IgD-negative memory B cell (primary cell): ENCODE measurements around the gene OGDHL. TPM values are rescaled to one million over a fixed set of nuclear protein-coding genes. Genes with fewer than 3 reads are reported as not detected.
"Not testable (repeated sequence)": the region's sequence is repeated elsewhere in the genome, so short reads cannot be mapped to it uniquely, and the experiment has no call there.

Experiments
- H3K27ac Mint-ChIP-seq, 3 donors: one replicate each; pipeline ENCODE4 v1.8.0; 2020 to 2022; ENCODE audit warnings: mild to moderate bottlenecking in 3 of 3, mixed read lengths in 3 of 3, moderate library complexity in 1 of 3
- H3K27me3 Mint-ChIP-seq: one replicate; pipeline ENCODE4 v1.8.0; 2021; ENCODE audit warnings: mixed read lengths
- H3K36me3 Mint-ChIP-seq: one replicate; pipeline ENCODE4 v1.8.0; 2020; ENCODE audit warnings: mild to moderate bottlenecking, mixed read lengths
- H3K4me1 Mint-ChIP-seq, 3 donors: one replicate each; pipeline ENCODE4 v1.8.0; 2020 to 2022; ENCODE audit warnings: mixed read lengths in 3 of 3, mild to moderate bottlenecking in 1 of 3
- H3K4me3 Mint-ChIP-seq, 4 donors: one replicate each; pipeline ENCODE4 v1.8.0; 2020 to 2022; ENCODE audit warnings: mild to moderate bottlenecking in 4 of 4, mixed read lengths in 4 of 4, moderate library complexity in 3 of 4
- H3K9me3 Mint-ChIP-seq, 3 donors: one replicate each; pipeline ENCODE4 v1.8.0; 2020 to 2021; ENCODE audit warnings: mixed read lengths in 3 of 3, mild to moderate bottlenecking in 1 of 3
- polyA plus RNA-seq: library from polyadenylated mRNA; unstranded; fragments of 300-500 nt; fragmentation: Illumina TruSeq; gene quantifications from one replicate; pipeline ENCODE4 v1.2.3, GENCODE V29; 2021

OGDHL gene
- polyA plus RNA-seq, 1 donor from 2014 or later: not detected

DNA sequence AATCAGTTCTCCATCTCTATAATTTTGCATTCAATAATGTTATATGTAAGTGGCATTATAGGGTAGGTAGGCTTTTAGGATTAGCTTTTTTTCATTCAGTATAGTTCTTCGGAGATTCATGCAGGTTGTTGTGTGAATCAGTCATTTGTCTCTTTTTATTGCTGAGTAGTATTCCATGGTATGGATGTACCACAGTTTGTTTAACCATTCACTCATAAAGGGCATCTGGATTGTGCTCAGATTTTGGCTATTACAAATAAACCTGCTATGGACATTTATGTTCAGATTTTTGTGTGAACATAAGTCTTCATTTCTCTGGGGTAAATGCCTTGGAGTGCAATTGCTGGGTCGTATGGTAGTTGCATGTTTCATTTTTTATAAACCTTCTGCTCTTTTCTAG lies 4.4 kb upstream of the OGDHL start:
- no peaks in the 10 kb centered on the region for H3K36me3 Mint-ChIP-seq
- no peak overlapping the region for H3K4me3 Mint-ChIP-seq
- peaks cover 48% of the 10 kb centered on the region for H3K27me3 Mint-ChIP-seq
- H3K9me3 Mint-ChIP-seq: peaks cover 5 to 8% (median 6%) of the 10 kb centered on the region in 3 donors
- peaks cover 0 to 8% (median 4%) of the 10 kb centered on the region in 3 donors for H3K4me1 Mint-ChIP-seq
- no peak overlapping the region for H3K27ac Mint-ChIP-seq

DNA sequence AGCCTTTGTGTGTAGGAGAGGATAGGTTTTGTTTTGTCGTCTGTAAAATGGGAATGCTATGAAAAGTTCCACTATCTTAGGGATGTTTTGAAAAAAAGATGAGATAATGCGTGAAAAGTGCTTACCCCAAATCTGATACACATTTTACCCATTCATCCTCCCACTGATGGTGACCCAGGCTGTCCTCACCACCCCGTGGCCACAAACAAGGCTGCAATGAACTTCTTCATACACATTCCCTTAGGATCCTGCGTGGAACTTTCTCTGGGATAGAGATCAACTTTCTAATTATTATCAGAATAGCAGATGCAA lies 399 bp upstream of the OGDHL start:
- Mint-ChIP-seq H3K36me3 (no peaks in the 10 kb centered on the region), H3K4me3 (peak overlapping the region in 3 of 4 donors; percentile 54 to 65 (median 59)), H3K9me3 (peaks cover 5 to 8% (median 6%) of the 10 kb centered on the region in 3 donors), H3K27ac (no peak overlapping the region), H3K27me3 (peaks cover 31% of the 10 kb centered on the region), H3K4me1 (peaks cover 0 to 8% (median 4%) of the 10 kb centered on the region in 3 donors)

DNA sequence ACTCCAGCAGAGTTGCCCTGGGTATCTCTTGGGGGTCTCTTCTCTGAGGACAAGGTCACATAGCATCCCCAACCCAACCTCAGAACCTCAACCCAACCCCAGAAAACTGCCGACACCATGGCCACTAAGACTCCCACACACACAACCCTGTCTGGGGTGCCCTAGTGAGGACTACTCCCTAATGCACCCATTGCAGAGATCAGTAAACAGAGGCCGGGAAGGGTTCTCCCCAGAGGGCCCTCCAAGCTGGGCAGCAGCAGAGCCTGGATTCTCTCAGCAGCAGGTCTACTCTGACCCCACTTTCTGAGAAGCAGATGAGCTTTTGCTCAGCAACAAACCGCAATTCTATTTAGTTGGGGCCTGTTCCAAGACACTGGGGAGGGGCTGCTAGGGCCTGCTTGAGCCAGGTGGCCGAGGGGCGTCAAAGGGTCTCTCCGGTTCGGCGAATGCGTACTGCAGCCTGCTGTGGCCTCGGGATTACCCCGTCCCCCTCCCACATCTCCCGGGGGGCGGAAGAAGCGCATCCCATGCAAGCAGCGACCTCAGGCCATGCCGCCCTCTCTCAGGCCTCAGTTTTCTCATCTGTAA lies 828 bp downstream of the OGDHL start:
- Mint-ChIP-seq H3K9me3 (peaks cover 0 to 1% (median 0%) of the 10 kb centered on the region in 3 donors), H3K36me3 (no peaks in the 10 kb centered on the region), H3K4me3 (peak overlapping the region in 2 of 4 donors; percentile 38 to 43), H3K4me1 (peaks cover 0 to 8% (median 4%) of the 10 kb centered on the region in 3 donors), H3K27ac (no peak overlapping the region), H3K27me3 (peaks cover 19% of the 10 kb centered on the region)

DNA sequence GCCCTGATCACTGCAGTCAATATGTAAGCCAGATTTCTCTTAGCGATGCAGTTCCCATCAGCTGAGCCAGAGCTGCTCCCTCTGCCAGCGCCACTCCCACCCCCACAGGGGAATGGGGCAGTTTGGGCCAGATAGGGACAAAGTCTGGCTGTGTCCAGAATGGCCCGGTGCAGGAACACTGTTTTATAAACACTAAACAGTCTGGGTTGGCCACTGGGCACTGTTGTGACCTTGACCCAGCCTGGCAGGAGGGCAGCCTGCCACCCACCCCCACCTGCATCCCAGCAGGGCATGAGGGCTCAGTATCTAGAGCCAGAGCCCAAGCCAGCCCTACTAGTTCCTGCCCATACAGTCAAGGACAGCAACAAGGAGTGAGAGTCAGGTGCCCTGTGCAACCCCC lies 1.3 kb downstream of the OGDHL start:
- H3K27ac Mint-ChIP-seq: no peak overlapping the region
- no peaks in the 10 kb centered on the region for H3K9me3 Mint-ChIP-seq
- H3K36me3 Mint-ChIP-seq: no peaks in the 10 kb centered on the region
- H3K4me3 Mint-ChIP-seq: peak overlapping the region in 2 of 4 donors; percentile 38 to 43
- H3K27me3 Mint-ChIP-seq: peaks cover 17% of the 10 kb centered on the region
- H3K4me1 Mint-ChIP-seq: peaks cover 0 to 8% (median 4%) of the 10 kb centered on the region in 3 donors

DNA sequence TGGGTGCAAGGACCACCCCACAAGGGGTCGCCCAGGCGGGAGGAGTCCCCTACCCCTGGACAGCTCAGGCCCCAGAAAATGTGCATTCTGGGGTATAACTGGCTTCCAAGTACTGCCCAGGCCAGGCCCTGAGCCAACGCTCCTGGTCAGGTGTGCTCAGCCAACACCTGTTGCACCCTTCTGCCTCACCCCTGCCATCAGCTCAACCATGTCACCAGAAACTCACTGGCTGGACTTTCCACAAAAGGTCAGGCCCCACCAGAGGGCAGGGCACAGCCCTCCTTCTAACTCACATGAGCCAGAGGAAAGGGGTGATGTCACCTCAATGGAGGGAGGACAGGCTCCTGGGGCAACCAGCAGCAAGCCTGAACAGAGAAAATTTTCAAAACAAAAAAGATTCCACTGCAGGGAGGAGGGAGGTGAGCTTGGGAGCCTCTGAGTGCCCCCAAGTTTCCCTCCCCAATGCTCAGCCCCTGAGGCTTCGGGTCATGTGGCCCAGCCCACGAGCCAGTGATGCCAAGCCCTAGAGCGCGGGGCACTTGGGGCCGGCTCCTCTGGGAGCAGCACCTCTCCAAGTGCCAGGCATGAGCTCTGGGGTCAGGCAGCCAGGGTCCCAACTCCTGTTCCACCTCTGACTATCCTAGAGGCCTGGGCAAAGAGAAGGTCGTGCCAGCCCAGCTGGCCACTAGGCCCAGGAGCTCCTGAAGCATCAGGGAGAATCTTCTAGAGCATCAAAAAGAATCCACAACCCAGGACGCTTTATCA lies 2.2 kb downstream of the OGDHL start:
- Mint-ChIP-seq H3K27me3 (peaks cover 17% of the 10 kb centered on the region), H3K27ac (no peak overlapping the region), H3K4me3 (peak overlapping the region in 1 of 4 donors; percentile 12), H3K4me1 (peaks cover 0 to 8% (median 4%) of the 10 kb centered on the region in 3 donors), H3K36me3 (no peaks in the 10 kb centered on the region), H3K9me3 (no peaks in the 10 kb centered on the region)

DNA sequence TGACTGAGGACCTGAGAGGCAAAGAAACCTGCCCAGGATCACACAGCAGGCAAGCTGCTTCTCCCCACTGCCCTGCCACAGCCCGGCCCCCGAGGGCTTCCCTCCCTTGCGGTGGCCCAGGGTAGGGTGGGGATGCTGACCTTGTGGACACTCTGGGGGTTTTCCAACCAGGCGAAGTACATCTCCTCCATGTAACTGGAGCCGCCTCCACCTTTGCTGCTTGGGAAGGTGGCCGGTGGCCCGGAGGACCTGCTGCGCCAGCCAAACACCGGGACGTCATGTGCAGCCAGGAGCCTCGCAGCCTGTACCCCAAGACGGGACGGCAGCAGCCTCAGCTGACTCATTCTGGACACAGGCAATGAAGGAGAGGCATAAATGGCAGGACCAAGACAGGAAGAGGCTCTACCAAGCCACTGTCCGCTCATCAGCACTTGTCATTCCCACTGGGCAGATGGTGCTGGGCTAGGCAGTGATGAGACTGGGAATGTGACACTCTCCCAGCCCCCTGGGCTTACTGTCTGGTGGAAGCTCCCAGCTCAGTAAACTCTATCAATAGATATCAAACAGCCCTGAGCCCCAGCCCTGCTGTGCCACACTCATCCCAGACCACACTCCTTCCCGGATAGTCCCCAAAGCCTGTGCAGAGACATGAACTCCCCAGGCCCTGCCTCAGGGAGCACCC lies 3.7 kb downstream of the OGDHL start:
- Mint-ChIP-seq H3K36me3 (no peaks in the 10 kb centered on the region), H3K9me3 (no peaks in the 10 kb centered on the region), H3K4me1 (peaks cover 0 to 8% (median 4%) of the 10 kb centered on the region in 3 donors), H3K27ac (no peak overlapping the region), H3K27me3 (peaks cover 13% of the 10 kb centered on the region), H3K4me3 (no peak overlapping the region)

DNA sequence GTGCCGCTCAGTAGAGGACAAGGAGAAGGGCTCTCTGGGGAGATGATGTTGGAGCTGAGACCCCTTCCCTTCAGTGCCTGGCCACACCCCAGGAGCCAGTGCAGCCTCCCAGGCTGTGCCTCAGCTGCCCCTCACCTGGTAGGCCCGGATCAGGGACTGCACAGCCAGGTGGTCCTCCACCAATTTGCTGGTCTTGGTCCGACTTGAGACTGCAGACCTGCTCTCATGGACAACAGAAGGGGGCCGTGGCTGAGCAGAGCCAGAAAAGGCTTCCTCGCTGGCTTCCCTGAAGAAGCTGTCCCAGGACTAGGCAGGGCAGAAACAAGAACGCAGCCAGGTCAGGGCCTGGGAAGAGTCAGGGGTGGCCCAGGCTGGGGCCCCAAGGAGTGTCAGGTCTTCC lies 5.5 kb downstream of the OGDHL start:
- Mint-ChIP-seq H3K4me1 (no peaks in the 10 kb centered on the region), H3K36me3 (no peaks in the 10 kb centered on the region), H3K27ac (no peak overlapping the region), H3K4me3 (no peak overlapping the region), H3K9me3 (no peaks in the 10 kb centered on the region), H3K27me3 (peaks cover 4% of the 10 kb centered on the region)

DNA sequence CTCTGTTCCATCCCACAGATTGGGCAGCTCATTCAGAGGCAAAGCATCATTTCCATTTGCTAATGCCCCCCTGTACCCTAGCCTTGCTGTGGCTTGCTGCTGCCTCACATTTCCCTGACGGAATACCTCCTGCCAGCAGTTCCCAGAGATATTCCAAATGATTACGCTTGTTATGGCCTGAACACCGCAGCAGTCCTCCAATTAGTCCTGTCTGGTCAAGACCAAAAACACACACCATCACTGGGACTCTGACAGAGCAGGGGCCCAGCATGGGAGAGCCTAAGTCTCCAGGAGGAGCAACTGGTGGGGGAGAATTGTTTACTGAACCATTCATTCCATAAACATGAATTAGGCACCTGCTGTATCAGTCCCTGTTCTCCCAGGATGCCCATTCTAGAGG lies 6.1 kb downstream of the OGDHL start:
- no peak overlapping the region for H3K4me3 Mint-ChIP-seq
- H3K27me3 Mint-ChIP-seq: peaks cover 6% of the 10 kb centered on the region
- H3K4me1 Mint-ChIP-seq: no peaks in the 10 kb centered on the region
- H3K9me3 Mint-ChIP-seq: no peaks in the 10 kb centered on the region
- no peaks in the 10 kb centered on the region for H3K36me3 Mint-ChIP-seq
- no peak overlapping the region for H3K27ac Mint-ChIP-seq

DNA sequence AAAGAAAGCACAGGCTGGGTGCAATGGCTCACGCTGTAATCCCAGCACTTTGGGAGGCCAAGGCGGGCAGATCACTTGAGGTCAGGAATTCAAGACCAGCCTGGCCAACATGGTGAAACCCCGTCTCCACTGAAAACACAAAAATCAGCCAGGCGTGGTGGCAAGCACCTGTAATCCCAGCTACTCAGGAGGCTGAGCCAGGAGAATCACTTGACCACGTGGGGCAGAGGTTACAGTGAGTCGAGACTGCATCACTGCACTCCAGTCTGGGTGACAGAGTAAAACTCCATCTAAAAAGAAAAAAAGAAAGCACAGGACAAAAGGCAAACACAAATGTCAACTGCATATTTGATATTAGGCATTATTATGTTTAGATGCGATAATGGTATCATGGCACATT lies 7.2 kb downstream of the OGDHL start:
- H3K27me3 Mint-ChIP-seq: peaks cover 15% of the 10 kb centered on the region
- not testable (repeated sequence) for H3K4me3 Mint-ChIP-seq, H3K36me3 Mint-ChIP-seq, H3K4me1 Mint-ChIP-seq, H3K9me3 Mint-ChIP-seq, H3K27ac Mint-ChIP-seq

DNA sequence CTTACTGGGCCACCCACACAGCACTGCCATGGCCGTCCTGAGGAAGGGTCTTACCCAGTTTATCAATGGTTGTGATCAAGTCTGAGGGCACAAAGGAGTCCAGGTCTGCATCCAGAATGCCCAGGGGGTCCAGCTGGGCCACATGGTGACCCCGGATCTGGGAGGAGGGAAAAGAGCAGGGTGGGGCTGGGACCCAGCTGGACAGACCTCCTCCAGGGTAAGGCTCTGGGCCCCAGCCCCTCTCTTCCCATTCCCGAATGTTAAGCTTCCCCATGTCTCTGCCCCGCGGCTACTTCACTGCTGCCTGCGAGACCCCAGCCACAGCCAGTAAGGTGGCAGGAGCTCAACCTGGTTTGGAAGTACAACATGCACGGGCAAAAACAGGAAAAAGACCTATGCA lies 9.5 kb downstream of the OGDHL start:
- no peak overlapping the region for H3K4me3 Mint-ChIP-seq
- H3K27me3 Mint-ChIP-seq: peaks cover 12% of the 10 kb centered on the region
- no peaks in the 10 kb centered on the region for H3K9me3 Mint-ChIP-seq
- H3K4me1 Mint-ChIP-seq: no peaks in the 10 kb centered on the region
- H3K27ac Mint-ChIP-seq: no peak overlapping the region
- no peaks in the 10 kb centered on the region for H3K36me3 Mint-ChIP-seq

DNA sequence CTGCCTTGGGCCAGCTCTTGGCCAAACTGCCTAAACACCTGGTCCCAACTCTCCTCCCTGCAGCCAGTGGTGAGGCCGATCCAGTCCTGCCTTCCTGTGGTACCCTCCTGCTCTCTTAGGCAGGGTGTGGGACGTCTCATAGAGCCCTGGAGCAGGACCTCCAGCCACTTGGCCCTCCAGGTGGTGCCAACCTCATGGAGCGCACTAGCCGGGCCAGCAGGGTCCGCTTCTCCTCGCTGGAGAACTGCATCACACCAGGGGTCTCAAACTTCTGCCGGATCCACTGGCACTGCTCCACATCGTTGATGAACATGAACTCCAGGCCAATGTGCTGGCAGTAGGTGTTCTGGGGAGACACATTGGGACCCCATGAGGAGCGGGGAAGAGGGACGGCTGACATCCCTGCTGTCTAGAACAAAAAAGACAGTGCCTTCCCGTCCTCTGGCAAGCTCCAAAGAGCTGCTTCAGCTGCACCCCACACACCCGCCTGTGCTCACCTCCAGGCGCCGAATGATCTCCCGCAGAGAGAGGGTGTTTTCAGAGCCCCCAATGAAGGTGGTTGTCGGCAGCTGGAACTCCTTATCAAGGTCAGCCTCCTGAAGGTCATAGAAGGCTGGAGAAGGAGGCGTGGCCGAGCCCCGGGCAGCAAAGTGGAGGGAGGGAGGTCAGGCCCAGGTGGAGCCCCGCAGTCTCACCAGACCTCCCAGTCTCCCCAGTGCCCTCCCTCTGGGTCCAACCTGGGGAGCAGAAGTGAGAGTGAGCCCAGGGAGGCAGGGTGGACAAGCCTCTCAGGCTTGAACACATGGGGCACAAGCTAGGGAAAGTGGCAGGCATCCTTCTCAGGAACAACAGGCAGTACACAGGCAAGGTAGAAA lies 10.2 kb downstream of the OGDHL start:
- Mint-ChIP-seq H3K4me3 (no peak overlapping the region), H3K9me3 (no peaks in the 10 kb centered on the region), H3K36me3 (no peaks in the 10 kb centered on the region), H3K27ac (no peak overlapping the region), H3K27me3 (peaks cover 12% of the 10 kb centered on the region), H3K4me1 (no peaks in the 10 kb centered on the region)

DNA sequence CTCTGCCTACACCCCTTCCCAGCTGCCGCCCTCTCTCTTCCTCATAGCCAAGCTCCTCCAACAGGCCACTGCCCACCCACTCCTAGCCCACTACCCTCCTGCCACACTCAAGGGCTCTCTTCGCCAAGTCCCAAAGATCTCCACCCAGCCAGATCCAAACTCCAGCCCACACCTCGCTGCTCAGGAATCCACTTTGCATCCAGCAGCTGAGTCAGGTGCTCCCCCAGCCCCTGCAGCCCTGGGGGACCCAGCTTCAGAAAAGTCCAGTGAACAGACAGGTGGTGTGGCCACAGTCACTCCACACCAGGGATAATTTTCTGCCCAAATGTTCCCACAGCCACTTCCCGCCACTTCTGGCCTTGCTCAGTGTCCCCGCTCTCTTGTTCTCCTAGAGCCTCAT lies 10.9 kb downstream of the OGDHL start:
- Mint-ChIP-seq H3K9me3 (no peaks in the 10 kb centered on the region), H3K27me3 (peaks cover 12% of the 10 kb centered on the region), H3K4me3 (no peak overlapping the region), H3K36me3 (no peaks in the 10 kb centered on the region), H3K27ac (no peak overlapping the region), H3K4me1 (no peaks in the 10 kb centered on the region)

DNA sequence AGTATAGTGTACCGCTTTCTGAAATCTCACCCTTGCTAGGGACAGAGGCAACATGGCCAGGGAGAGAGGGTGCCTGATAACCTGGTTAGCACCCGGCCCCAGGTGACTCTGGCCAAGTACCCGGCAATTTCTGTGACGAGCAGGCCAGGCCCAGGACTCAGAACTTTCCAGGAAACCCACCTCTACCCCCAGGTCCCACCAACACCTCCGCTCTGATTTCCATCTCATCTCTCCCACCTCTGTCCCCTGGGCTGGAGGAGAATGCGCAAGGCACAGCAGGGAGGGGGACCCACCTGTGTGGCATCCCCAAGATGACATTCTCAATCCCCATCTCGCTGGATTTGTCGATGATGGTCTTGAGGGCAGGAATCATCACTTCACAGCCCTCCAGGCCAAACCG lies 11.6 kb downstream of the OGDHL start:
- peaks cover 1% of the 10 kb centered on the region for H3K36me3 Mint-ChIP-seq
- H3K4me3 Mint-ChIP-seq: no peak overlapping the region
- no peaks in the 10 kb centered on the region for H3K4me1 Mint-ChIP-seq

DNA sequence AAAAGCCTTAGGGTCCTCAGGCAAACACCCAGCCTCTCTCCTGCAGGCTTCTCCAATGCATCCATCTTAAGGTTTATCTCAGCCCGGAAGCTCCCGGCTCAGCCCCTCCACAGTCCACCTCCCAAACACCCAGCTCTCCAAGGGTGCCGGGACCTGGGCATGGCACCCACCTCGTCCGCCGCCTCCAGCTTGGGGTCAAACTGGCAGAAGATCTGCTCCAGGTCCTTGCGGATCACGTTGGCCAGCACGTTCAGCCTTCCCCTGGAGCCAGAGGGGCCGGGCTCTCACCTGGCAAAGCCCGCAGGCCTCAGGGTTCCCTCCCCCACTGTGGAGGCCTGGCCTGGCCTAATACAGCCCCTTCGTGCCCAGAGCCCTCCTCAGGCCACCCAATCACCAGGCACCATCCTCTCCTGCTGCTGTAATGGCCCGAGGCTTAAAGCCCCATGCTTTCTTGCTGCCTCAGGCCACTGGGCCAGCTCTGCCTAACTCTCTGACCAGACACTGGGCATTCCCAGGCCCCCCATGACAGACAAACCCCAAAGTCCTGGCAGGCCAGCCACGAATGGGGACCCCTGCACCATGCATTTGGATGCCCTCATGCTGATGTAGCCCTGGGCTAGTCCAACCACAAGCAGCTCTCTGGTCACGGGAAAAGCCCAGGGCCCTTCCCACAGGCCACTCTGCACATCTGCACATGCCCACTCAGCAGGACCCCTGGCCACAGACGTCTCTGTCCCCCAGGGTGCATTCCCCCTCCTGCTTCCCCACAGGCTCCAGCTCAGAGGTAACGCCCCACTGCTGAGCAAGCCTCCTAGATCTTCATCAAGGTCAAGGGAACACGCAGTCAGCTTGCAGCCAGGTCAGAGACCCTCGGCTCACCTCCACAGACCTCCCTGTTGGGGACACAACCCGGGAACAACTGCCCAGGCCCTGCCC lies 12.3 kb downstream of the OGDHL start:
- H3K36me3 Mint-ChIP-seq: peaks cover 1% of the 10 kb centered on the region
- H3K9me3 Mint-ChIP-seq: no peaks in the 10 kb centered on the region
- peaks cover 12% of the 10 kb centered on the region for H3K27me3 Mint-ChIP-seq
- H3K27ac Mint-ChIP-seq: no peak overlapping the region
- H3K4me1 Mint-ChIP-seq: no peaks in the 10 kb centered on the region
- H3K4me3 Mint-ChIP-seq: no peak overlapping the region

More for the DNA sequence above, 11.6 kb downstream of the OGDHL start:
- no peaks in the 10 kb centered on the region for H3K9me3 Mint-ChIP-seq
- H3K27ac Mint-ChIP-seq: no peak overlapping the region
- peaks cover 12% of the 10 kb centered on the region for H3K27me3 Mint-ChIP-seq
